Thymus (tissue), 11 donors: ENCODE data around the gene TSPEAR. TPM values are rescaled to one million over a fixed set of nuclear protein-coding genes. Genes with fewer than 3 reads are reported as not detected.
"Not testable (repeated sequence)": the region's sequence is repeated elsewhere in the genome, so short reads cannot be mapped to it uniquely, and the experiment has no call there.

Source experiments
- DNase-seq, 9 donors: peaks; one replicate each; pipeline ENCODE4 v3.0.0-alpha.2; 2013; ENCODE audit warnings: low spot score in 9 of 9, low read depth in 6 of 9, missing footprints in 1 of 9
- H3K27ac ChIP-seq, 2 donors: one replicate each; pipeline ENCODE4 v1.5.1; 2013; ENCODE audit warnings: control low read depth in 1 of 2, low read depth in 1 of 2, low read length in 1 of 2, mild to moderate bottlenecking in 1 of 2, moderate library complexity in 1 of 2
- H3K27me3 ChIP-seq, 2 donors: one replicate each; pipeline ENCODE4 v1.5.1; 2013; ENCODE audit warnings: low read length in 1 of 2; ENCODE audit not compliant: control insufficient read depth in 2 of 2, insufficient read depth in 1 of 2
- H3K36me3 ChIP-seq, 2 donors: one replicate each; pipeline ENCODE4 v1.5.1; 2013; ENCODE audit warnings: low read length in 1 of 2, mild to moderate bottlenecking in 1 of 2, moderate library complexity in 1 of 2; ENCODE audit not compliant: control insufficient read depth in 2 of 2, insufficient read depth in 2 of 2
- H3K4me1 ChIP-seq, 2 donors: one replicate each; pipeline ENCODE4 v1.5.1; 2013; ENCODE audit warnings: low read length in 2 of 2; ENCODE audit not compliant: control insufficient read depth in 2 of 2, insufficient read depth in 2 of 2
- H3K4me3 ChIP-seq, 2 donors: one replicate each; pipeline ENCODE4 v1.5.1; 2013; ENCODE audit warnings: low read length in 2 of 2, control low read depth in 1 of 2, mild to moderate bottlenecking in 1 of 2
- H3K9me3 ChIP-seq, 2 donors: one replicate each; pipeline ENCODE4 v1.5.1; 2013; ENCODE audit warnings: low read length in 1 of 2, mild to moderate bottlenecking in 1 of 2; ENCODE audit not compliant: control insufficient read depth in 2 of 2, insufficient read depth in 1 of 2
- WGBS: extraction: QIAGEN DNeasy Blood & Tissue Kit; methylation state at CpG from one replicate; pipeline ENCODE4 v1.1.7; 2013; 5-methylcytosine and 5-hydroxymethylcytosine counted together
- polyA plus RNA-seq: library from polyadenylated mRNA; stranded (reverse); fragments of 200-250 nt; gene quantifications from one replicate; pipeline ENCODE4 v1.2.3, GENCODE V29; 2013
- total RNA-seq: library from RNA; stranded (reverse); fragments of 120-200 nt; gene quantifications from one replicate; pipeline ENCODE4 v1.2.4, GENCODE V29; 2013
- donor health status: healthy.

Gene TSPEAR
- total and polyA plus RNA-seq, 2 donors: 0.07 to 0.38 TPM

DNA sequence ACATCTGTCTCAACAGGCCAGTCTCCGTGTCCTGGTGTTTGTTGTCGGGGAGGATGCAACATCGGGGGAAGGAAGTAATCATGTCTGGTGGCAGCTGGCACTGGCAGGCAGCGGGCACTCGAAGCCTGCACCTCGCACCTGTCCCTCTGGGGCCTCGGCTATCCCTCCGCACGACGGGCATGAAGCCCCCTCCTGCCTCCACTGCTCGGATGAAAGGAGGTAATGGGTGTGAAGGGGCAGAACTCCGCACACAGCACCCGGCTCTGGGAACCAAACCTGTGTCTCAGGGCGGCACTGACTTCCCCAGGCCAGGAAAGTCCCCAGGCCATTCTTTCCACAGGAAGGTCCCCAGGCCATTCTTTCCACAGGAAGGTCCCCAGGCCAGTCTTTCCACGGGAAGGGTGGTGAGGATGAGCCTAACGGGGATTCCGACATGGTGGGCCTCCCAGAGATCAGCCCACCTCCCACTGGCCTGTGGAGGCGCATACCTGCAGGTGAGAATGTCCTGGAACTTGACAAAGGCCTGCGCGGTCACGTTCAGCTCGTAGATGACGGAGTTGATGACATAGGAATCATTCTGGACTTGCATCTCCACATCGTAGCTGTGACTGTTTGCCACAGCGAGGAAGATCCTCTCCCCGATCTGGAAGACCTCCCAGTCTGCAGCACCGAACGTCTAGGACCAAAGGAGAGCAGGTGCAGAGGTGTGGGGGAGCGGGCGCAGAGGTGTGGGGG lies 202.5 kb downstream of the TSPEAR start:
- Histone ChIP-seq H3K4me3 (no peak overlapping the region), H3K36me3 (no peaks in the 10 kb centered on the region), H3K4me1 (peaks cover 0 to 3% of the 10 kb centered on the region in 2 donors), H3K9me3 (no peaks in the 10 kb centered on the region), H3K27ac (no peak overlapping the region), H3K27me3 (peaks cover 1 to 14% of the 10 kb centered on the region in 2 donors)
- DNase-seq: no peak
- 93% methylated on average over 30 of the region's 30 CpGs for WGBS

DNA sequence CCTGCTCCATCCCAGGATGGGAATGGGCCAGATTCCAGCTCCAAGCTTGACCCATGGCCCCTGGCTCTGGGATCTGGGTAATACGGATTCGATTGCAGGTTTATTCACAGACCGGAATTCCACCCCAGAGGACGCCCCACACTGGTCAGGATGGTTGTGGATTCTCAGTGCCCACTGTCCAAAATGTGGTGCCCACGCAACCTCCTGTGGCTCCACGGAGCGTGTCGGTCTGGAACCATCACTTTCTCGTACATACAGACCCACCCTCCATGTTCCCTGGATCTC lies 203.0 kb downstream of the TSPEAR start:
- Histone ChIP-seq H3K27me3 (peaks cover 3 to 19% of the 10 kb centered on the region in 2 donors), H3K4me3 (no peak overlapping the region), H3K9me3 (no peaks in the 10 kb centered on the region), H3K36me3 (no peaks in the 10 kb centered on the region), H3K4me1 (peaks cover 0 to 3% of the 10 kb centered on the region in 2 donors), H3K27ac (no peak overlapping the region)
- WGBS: 96% methylated on average over 9 of the region's 9 CpGs
- DNase-seq: no peak

DNA sequence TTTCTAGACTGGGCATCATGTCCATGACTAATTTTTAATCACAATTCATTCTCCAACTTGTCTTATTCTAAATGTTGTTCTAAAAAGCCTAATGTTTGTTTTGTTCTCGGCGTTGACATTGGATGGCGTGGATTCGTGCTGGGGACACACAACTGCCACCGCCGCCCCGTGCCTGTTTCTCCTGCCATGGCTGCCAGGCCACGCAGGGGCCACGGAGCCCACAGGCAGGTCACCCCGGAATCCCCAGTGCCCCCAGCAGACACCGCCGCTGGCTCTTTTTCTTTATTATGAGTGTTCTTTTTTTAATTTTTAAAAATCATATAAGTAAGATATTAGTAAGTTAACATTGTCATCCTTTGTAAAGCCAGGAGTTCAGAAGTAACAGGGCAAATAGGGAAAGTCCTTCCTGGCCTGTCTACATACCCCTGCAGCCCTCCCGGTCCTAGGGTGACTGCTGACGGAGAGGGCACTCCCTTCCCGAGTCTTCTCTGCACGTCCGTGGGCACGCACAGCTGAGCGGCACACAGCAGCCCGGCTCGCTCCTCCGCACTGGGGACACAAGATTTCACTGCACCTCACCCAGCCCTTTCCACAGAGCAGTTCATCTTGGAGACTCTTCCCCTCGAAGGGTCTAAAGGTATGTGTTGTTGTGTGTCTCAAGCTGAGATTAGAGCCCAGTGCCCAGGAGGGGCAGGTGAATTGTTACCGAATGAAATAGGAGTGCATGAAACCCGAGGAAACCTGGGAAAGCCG lies 203.5 kb downstream of the TSPEAR start:
- DNase-seq: no peak
- H3K9me3 ChIP-seq: no peaks in the 10 kb centered on the region
- 94% methylated on average over 26 of the region's 26 CpGs for WGBS
- H3K27me3 ChIP-seq: peaks cover 3 to 24% of the 10 kb centered on the region in 2 donors
- H3K36me3 ChIP-seq: no peaks in the 10 kb centered on the region
- no peak overlapping the region for H3K27ac ChIP-seq
- peaks cover 0 to 3% of the 10 kb centered on the region in 2 donors for H3K4me1 ChIP-seq
- H3K4me3 ChIP-seq: no peak overlapping the region

DNA sequence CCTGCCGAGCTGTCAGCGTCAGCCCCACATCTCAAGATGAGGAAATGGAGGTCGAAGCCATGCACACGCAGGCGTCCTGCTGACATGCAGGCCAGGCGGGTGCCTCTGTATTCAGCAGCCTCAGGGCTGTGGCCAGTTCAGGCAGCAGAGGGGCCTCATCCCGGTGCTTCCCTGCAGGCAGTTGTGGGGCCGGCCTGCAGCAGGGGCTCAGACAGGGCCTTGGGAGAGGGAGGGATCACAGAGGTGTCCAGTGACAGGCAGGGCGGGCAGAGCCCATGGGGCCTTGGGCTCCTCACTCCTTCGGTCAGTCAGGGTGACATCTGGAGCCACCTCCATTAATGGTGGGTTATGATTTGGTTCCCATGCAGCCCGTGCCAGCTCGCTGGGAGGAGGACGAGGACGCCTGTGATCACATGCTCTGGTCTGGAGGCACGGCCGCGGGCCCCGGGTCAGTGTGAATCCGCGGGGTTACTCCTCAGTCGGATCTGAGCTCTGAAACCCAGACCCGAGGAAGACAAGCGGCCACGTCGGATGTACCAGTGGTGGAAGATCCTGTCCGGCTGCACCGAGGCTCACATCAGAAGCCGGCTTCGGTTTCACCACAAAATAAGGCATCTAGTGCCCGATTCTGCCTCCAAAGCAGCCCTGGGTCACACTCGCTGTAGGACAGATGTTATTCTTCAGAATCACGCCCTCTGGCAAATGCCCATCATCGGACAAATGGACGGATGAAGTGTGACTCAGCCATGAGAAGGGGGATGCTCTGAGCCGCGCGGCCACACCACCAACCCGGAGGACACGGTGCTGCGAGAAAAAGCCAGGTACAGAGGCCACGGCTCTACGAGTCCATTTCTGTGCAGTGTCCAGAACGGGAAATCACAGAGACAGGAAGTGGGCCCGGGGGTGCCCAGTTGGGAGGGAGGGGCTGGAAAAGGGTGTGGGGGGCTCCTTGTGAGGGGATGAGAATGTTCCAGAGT lies 204.8 kb downstream of the TSPEAR start:
- Histone ChIP-seq H3K4me1 (peaks cover 0 to 3% of the 10 kb centered on the region in 2 donors), H3K9me3 (no peaks in the 10 kb centered on the region), H3K4me3 (no peak overlapping the region), H3K27me3 (peaks cover 3 to 29% of the 10 kb centered on the region in 2 donors), H3K27ac (no peak overlapping the region), H3K36me3 (no peaks in the 10 kb centered on the region)
- DNase-seq: no peak
- WGBS: 91% methylated on average over 44 of the region's 44 CpGs

DNA sequence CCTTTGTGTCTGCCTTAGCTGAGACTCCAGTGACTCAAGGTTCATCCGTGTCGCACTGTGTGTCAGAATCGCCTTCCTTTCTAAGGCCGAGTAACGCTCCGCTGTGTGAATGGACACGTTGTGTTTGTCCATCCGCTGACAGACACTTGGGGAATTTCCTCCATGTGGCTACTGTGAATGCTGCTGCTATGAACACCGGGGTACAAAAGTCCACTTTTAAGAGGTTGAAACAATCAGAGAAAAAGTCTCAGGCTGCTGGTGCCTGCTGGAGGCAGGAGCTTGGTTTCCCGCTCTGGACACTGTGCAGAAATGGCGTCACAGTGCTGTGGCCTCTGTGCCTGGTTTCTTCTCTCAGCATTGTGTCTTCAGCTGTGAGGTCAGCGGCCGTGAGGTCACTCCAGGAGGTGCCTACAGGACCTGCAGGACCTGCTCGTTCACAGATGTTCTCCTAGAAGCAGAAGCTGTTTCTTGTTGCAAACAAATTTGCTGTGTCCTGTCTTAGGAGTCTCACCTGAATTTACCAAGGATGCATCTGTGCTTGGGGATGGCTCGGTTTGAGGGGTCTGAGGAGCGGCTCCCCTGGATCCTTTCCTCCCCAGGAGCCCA lies 205.6 kb downstream of the TSPEAR start:
- H3K36me3 ChIP-seq: no peaks in the 10 kb centered on the region
- no peak for DNase-seq
- peaks cover 0 to 3% of the 10 kb centered on the region in 2 donors for H3K4me1 ChIP-seq
- no peak overlapping the region for H3K27ac ChIP-seq
- H3K9me3 ChIP-seq: no peaks in the 10 kb centered on the region
- no peak overlapping the region for H3K4me3 ChIP-seq
- WGBS: 92% methylated on average over 16 of the region's 16 CpGs
- H3K27me3 ChIP-seq: peaks cover 3 to 29% of the 10 kb centered on the region in 2 donors

DNA sequence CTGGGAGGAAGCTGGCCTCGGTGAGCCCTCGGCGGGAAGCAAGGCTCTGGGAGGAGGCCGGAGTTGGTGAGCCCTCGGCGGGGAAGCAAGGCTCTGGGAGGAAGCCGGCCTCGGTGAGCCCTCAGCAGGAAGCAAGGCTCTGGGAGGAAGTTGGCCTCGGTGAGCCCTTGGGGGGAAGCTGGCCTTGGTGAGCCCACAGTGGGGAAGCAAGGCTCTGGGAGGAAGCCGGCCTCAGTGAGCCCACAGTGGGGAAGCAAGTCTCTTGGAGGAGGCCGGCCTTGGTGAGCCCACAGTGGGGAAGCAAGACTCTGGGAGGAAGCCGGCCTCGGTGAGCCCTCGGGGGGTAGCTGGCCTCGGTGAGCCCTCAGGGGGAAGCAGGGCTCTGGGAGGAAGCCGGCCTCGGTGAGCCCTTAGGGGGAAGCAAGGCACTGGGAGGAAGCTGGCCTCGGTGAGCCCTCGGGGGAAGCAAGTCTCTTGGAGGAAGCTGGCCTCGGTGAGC lies 207.4 kb downstream of the TSPEAR start:
- Histone ChIP-seq H3K27me3 (peaks cover 3 to 30% of the 10 kb centered on the region in 2 donors), H3K9me3 (no peaks in the 10 kb centered on the region), H3K4me1 (no peaks in the 10 kb centered on the region), H3K27ac (no peak overlapping the region), H3K36me3 (no peaks in the 10 kb centered on the region), H3K4me3 (no peak overlapping the region)
- no peak for DNase-seq
- whole genome bisulfite sequencing: 29% methylated on average over 20 of the region's 20 CpGs

DNA sequence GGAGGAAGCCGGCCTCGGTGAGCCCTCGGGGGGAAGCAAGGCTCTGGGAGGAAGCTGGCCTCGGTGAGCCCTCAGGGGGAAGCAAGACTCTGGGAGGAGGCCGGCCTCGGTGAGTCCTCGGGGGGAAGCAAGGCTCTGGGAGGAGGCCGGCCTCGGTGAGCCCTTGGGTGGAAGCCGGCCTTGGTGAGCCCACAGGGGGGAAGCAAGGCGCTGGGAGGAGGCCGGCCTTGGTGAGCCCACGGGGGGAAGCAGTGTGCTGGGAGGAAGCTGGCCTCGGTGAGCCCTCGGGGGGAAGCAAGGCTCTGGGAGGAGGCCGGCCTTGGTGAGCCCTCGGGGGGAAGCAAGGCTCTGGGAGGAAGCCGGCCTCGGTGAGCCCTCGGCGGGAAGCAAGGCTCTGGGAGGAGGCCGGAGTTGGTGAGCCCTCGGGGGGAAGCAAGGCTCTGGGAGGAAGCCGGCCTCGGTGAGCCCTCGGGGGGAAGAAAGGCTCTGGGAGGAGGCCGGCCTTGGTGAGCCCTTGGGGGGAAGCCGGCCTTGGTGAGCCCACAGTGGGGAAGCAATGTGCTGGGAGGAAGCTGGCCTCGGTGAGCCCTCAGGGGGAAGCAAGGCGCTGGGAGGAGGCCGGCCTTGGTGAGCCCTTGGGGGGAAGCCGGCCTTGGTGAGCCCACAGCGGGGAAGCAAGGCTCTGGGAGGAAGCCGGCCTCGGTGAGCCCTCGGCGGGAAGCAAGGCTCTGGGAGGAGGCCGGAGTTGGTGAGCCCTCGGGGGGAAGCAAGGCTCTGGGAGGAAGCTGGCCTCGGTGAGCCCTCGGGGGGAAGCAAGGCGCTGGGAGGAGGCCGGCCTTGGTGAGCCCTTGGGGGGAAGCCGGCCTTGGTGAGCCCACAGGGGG lies 208.1 kb downstream of the TSPEAR start:
- WGBS: 76% methylated on average over 44 of the region's 44 CpGs
- H3K4me1 ChIP-seq: not testable (repeated sequence)

More for the DNA sequence above, 208.1 kb downstream of the TSPEAR start:
- H3K36me3 ChIP-seq, DNase-seq, H3K9me3 ChIP-seq, H3K4me3 ChIP-seq, H3K27ac ChIP-seq: not testable (repeated sequence)
- H3K27me3 ChIP-seq: peaks cover 3 to 31% of the 10 kb centered on the region in 2 donors
